A204.1 (cell line): ENCODE results near the gene TTC9.

Experiments
- FAIRE-seq: peaks from 2 replicates; lab custom pipeline; 2012; peaks lifted over from hg19 to GRCh38; lab: Jason Lieb, UNC

The TTC9 gene

DNA sequence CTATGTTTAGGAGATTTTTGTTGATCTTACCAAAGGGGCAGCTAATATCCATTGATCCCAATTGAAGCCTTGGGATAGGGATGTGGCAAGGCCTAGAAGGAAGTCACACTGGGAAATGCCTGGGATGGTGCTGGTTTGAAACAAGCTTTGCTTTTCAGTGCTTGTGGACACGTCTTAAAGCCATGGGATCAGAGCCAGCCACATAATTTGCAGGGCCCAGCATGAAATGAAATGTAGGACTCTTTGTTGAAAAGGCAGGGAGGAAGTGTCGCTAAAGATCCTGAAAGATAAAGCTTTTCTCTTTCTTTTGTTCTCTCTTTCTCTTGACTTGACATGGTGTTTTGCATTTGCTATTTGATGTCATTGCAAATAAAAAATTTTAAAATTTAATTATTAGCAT lies 5.0 kb downstream of the TTC9 start:
- no peak for FAIRE-seq

DNA sequence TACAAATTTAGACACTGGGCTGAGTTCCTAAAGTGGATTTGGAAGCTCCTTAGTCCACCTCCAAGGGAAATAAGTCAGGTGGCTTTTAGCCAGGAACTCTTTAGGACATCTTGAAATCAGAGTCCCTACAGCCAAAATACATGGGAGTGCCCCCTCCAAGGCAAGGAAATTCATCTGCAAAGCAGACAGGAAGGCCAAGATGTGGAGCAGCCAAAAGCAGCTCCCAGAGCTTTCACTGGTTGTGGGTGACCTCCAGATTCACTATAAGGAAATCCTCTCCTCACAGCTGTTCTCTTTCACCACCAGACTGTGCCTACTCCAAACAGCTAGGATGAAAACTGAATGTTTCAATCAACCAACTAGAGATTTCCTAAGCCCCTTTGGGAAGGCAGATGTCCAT lies 6.6 kb downstream of the TTC9 start:
- no peak for FAIRE-seq

- FAIRE-seq = no peak
Observed at GRCh38 chr14:70649803-70650202, 8.1 kb downstream of the TTC9 start.

- FAIRE-seq = no peak
Observed at GRCh38 chr14:70651522-70651921, 9.8 kb downstream of the TTC9 start.

GRCh38 chr14:70652871-70653270 lies 11.2 kb downstream of the TTC9 start:
- FAIRE-seq = no peak

- no peak for FAIRE-seq
Observed at GRCh38 chr14:70653662-70654061, 11.9 kb downstream of the TTC9 start.

- no peak for FAIRE-seq
Observed at GRCh38 chr14:70654632-70655031, 12.9 kb downstream of the TTC9 start.

- FAIRE-seq = no peak
Observed at GRCh38 chr14:70655110-70655826, 13.6 kb downstream of the TTC9 start.

DNA sequence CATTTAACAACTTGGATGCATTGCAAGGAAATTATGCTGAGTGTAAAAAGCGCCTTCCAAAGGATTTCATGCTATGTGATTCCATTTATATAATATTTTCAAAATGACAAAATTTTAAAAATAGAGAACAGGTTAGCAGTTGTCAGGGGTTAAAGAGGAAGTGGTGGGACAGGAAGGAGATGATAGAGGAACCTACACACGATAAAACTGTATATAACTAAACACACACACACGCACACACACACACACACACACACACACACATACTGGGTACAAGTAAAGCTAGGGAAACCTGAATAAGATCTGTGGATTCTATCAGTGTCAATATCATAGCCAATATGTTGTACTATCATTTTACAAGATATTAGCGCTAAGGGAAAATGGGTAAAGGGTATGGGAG lies 17.2 kb downstream of the TTC9 start:
- no peak for FAIRE-seq

DNA sequence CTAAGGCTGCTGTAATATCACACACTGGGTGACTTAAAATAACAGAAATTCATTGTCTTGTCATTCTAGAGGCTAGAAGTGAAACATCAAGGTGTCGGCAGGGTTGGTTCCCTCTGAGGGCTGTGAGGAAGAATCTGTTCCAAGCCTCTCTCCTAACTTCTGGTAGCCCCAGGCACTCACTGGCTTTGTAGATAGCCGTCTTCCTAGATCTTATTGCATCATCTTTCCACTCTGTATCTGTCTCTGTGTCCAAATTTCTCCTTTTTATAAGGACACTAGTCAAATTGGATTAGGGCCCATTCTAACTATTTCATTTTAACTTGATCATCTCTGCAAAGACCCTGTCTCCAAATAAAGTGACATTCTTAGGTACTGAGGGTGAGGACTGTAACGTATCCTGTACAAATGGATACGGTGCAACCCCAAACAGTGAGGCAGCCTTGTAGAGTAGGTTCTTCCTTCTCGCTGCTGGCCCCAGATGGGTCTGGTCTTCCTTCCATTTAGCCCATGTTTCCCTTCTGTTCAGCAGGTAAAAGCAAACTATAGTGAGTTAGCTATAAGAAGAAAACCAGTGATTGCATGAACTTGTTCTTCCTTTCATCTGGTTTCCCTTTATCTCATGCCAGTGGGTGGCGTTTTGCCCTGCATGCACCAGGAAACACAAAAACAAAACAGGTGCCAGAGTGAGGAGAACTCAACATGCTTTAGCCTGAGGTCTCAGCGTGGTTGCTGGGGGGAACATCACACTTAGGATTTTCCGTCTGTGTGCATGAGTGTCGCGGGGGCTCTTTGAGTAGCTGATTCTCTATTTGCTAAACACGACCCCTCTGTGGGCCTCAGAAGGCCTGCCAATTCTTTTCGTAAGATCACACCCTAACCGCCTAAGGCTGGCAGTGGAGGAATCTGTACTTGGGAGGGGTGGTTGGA lies 19.5 kb downstream of the TTC9 start:
- FAIRE-seq = no peak

GRCh38 chr14:70662080-70662479 lies 20.4 kb downstream of the TTC9 start:
- FAIRE-seq = no peak

- no peak for FAIRE-seq
Observed at GRCh38 chr14:70662816-70663215, 21.1 kb downstream of the TTC9 start.

DNA sequence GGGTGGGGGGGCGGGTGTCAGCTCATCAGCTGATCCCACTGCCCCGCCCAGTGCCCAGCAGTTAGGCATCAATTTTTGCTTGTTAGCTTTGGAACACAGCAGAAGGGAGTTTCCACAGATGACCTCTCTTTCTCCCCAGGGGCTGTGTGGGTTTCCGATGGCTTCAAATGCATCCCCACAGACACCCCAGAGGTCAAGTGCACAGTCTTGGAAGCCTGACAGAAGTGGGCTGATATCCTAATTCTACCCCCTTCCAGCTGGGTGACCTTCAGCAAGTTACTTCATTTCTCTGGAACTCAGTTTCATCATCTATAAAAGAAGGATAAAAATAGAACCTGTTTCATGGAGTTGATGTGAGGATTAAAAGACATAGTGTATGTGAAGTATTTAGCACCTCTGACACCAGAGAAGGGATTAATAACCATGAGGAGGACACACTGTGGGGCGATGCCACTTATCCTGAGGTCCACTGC lies 22.0 kb downstream of the TTC9 start:
- FAIRE-seq = no peak

DNA sequence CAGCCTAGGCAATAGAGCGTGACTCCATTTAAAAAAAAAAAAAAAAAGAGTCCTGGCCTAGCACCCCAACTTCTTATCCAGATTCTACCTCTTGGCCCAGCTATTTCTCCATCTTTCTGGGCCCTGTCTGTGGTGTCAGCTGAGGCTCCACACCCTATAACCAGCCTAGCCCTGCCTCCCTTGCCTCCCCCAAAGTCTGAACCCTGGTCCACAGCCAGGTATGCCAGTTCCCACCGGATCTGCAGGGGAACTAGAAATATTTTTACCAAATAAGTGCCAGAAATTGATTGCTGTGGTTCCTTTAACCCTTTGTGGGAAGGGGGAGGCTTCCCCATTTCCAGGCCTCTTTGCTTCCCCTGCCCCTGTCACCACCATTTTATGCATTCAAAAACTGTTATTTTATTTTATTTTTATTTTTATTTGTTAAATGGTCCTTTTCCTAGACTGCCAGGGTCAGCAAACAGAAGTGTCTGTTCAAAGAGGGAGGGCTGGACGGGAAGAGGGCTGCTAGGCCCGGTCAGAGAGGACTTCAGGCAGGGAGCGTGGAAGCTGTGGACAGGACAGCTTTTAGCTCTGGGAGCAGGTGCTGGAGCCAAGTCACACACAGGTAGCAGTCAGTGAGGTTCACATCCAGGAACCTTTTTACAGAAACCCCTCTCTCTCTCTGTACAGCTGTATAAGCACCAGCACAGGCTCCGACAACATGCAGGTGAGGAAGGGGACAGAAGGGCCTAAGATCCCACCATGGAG lies 23.2 kb downstream of the TTC9 start:
- FAIRE-seq = no peak

- no peak for FAIRE-seq
Observed at GRCh38 chr14:70665448-70666360, 24.0 kb downstream of the TTC9 start.

- FAIRE-seq = no peak
Observed at GRCh38 chr14:70666361-70666686, 24.6 kb downstream of the TTC9 start.

- FAIRE-seq = no peak
Observed at GRCh38 chr14:70670992-70671651, 29.4 kb downstream of the TTC9 start.

- FAIRE-seq = no peak
Observed at GRCh38 chr14:70671652-70672644, 30.2 kb downstream of the TTC9 start.

- FAIRE-seq = no peak
Observed at GRCh38 chr14:70677341-70677740, 35.6 kb downstream of the TTC9 start.

DNA sequence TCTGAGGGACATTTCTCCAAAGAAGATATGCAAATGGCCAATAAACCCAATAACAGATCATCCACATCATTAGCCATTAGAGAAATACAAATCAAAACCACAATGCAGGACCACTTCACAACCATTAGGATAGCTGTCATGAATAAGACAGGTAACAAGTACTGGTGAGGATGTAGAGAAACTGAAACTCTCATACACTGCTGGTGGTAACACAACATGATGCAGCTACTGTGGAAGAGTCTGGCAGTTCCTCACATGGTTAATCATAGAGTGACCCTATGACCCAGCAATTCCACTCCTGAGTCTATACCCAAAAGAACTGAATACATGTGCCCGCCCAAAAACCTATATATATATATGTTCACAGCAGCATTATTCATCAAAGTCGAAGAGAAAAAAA lies 39.0 kb downstream of the TTC9 start:
- FAIRE-seq = no peak
